Stomach (tissue), 4 donors: ENCODE results near the gene RASD2.

Experiments
- EP300 ChIP-seq: sonication (generic); formaldehyde crosslinking; IDR thresholded peaks from one replicate; pipeline ENCODE4 v1.6.1; 2017; ENCODE audit warnings: antibody characterized with exemption
- POLR2A ChIP-seq, 4 donors: fragments of 450-650 bp; IDR thresholded peaks; one replicate each; pipeline ENCODE4 v1.6.1; 2016; ENCODE audit warnings: antibody characterized with exemption in 4 of 4, control low read depth in 2 of 4, mild to moderate bottlenecking in 1 of 4, moderate library complexity in 1 of 4
- POLR2AphosphoS5 ChIP-seq, 3 donors: sonication (generic); formaldehyde crosslinking; IDR thresholded peaks; one replicate each; pipeline ENCODE4 v1.6.1; 2016; ENCODE audit warnings: antibody characterized with exemption in 3 of 3
- TF ChIP-seq, protein P1 (sequence below), 7 experiments: fragments of 450-650 bp in 4 of 7; fragments of 200-600 bp in 3 of 7; sonication (generic) in 3 of 7; IDR thresholded peaks; one replicate each; pipeline ENCODE4 v1.5.1; 2016 to 2019; ENCODE audit warnings: antibody characterized with exemption in 7 of 7, control low read depth in 2 of 7, mild to moderate bottlenecking in 1 of 7

DNA sequence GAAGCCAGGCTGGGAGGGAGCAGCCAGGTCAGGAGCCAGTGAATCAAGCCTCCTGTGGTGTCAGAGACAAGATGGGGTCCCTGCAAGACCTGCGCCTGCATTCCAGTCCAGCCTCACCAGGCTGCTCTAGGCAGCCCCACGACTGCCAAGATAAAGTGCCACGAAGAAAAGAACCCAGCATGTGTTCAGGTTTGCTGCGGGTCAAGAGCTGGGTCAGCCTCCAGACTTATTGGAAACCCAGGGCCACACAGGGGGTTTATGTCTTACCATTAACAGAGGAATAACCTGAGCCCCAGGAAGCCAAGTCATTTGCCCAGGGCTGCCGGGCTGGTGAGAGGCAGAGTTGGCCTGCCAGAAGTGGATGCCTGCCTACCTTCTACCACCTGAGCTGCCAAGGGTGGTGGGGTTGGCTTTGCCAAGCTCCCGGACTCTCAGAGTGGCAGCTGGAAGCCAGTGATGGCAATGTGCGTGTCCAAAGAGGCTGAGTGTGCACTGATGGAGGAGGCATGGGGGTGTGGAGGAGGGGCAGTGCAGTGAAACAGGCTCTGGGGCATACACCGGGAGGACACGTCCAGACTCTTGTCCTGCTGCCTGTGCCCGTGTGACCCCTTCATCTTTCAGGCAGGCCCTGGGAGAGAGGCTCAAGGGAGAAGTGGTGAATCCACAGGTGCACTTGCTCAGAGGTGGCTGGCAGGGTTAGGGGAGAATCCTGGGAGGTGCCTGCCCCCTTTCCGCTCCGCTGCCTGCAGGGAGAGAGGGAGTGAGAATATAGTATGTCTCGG lies 1.7 kb downstream of the RASD2 start:
- TF ChIP-seq, protein P1, sequence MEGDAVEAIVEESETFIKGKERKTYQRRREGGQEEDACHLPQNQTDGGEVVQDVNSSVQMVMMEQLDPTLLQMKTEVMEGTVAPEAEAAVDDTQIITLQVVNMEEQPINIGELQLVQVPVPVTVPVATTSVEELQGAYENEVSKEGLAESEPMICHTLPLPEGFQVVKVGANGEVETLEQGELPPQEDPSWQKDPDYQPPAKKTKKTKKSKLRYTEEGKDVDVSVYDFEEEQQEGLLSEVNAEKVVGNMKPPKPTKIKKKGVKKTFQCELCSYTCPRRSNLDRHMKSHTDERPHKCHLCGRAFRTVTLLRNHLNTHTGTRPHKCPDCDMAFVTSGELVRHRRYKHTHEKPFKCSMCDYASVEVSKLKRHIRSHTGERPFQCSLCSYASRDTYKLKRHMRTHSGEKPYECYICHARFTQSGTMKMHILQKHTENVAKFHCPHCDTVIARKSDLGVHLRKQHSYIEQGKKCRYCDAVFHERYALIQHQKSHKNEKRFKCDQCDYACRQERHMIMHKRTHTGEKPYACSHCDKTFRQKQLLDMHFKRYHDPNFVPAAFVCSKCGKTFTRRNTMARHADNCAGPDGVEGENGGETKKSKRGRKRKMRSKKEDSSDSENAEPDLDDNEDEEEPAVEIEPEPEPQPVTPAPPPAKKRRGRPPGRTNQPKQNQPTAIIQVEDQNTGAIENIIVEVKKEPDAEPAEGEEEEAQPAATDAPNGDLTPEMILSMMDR (IDR thresholded peaks at IDR 0.05): no peak
- no peak for TF ChIP-seq EP300
- TF ChIP-seq POLR2AphosphoS5 (IDR thresholded peaks at IDR 0.05): no peak
- TF ChIP-seq POLR2A (IDR thresholded peaks at IDR 0.05): no peak
